DND-41 (cell line): Measurements from ENCODE around the gene ALG11.
A peak's percentile ranks its signal among the peaks of the same experiment; 100 is the strongest.

Experiments used
- ATAC-seq: fragments of 200-7000 bp; cut with Tn5 transposase; 3 replicates; pipeline ENCODE4 v1.9.1; 2021; ENCODE audit warnings: low read depth; ENCODE audit not compliant: insufficient read depth
- DNase-seq: peaks from one replicate; pipeline ENCODE4 v3.0.0-alpha.2; 2020
- H2AFZ ChIP-seq: 2 replicates; pipeline ENCODE4 v1.6.0; 2012; ENCODE audit warnings: low read depth, low read length
- H3K27ac ChIP-seq: 2 replicates; pipeline ENCODE4 v1.5.1; 2012; ENCODE audit warnings: low read length, inconsistent platforms
- H3K27me3 ChIP-seq: fragments of 200-600 bp; sonication (generic); 2 replicates; pipeline ENCODE4 v1.6.0; 2012; ENCODE audit warnings: low read length, mild to moderate bottlenecking, inconsistent platforms; ENCODE audit not compliant: insufficient read depth, poor library complexity
- H3K36me3 ChIP-seq: 2 replicates; pipeline ENCODE4 v1.5.1; 2012; ENCODE audit warnings: low read length, inconsistent platforms; ENCODE audit not compliant: insufficient read depth
- H3K4me1 ChIP-seq: 2 replicates; pipeline ENCODE4 v1.5.1; 2012; ENCODE audit warnings: mild to moderate bottlenecking, low read length; ENCODE audit not compliant: insufficient read depth
- H3K4me2 ChIP-seq: 2 replicates; pipeline ENCODE4 v1.6.0; 2012; ENCODE audit warnings: mild to moderate bottlenecking, moderate library complexity, low read length, inconsistent platforms; ENCODE audit not compliant: insufficient read depth
- H3K4me3 ChIP-seq, 2 experiments: fragments of 200-600 bp in 1 of 2; shearing (Covaris generic) in 1 of 2; 2 replicates each; pipeline ENCODE4 v1.5.1; 2012 to 2016; ENCODE audit warnings: inconsistent platforms in 2 of 2, low read length in 2 of 2, mild to moderate bottlenecking in 2 of 2, low read depth in 1 of 2, moderate library complexity in 1 of 2
- H3K79me2 ChIP-seq: 2 replicates; pipeline ENCODE4 v1.6.0; 2012; ENCODE audit warnings: low read length, inconsistent platforms; ENCODE audit not compliant: insufficient read depth
- H3K9ac ChIP-seq: 2 replicates; pipeline ENCODE4 v1.6.0; 2012; ENCODE audit warnings: low read depth, mild to moderate bottlenecking, inconsistent platforms, low read length, moderate library complexity
- H3K9me3 ChIP-seq: 2 replicates; pipeline ENCODE4 v1.5.1; 2012; ENCODE audit warnings: low read length, moderate library complexity, mild to moderate bottlenecking, inconsistent platforms; ENCODE audit not compliant: insufficient read depth, severe bottlenecking
- H4K20me1 ChIP-seq: 2 replicates; pipeline ENCODE4 v1.6.0; 2012; ENCODE audit warnings: low read length; ENCODE audit not compliant: insufficient read depth
- EZH2 ChIP-seq: IDR thresholded peaks from 3 replicates; pipeline ENCODE4 v1.6.1; 2012; ENCODE audit warnings: borderline replicate concordance, low read depth, mild to moderate bottlenecking, moderate library complexity, low read length, inconsistent platforms; ENCODE audit not compliant: severe bottlenecking
- TF ChIP-seq, protein P1 (sequence below): IDR thresholded peaks from 2 replicates; pipeline ENCODE4 v1.5.1; 2012; ENCODE audit warnings: borderline replicate concordance, low read length, moderate library complexity, mild to moderate bottlenecking; ENCODE audit not compliant: poor library complexity, severe bottlenecking; ENCODE audit errors: extremely low read depth

ALG11 gene

DNA sequence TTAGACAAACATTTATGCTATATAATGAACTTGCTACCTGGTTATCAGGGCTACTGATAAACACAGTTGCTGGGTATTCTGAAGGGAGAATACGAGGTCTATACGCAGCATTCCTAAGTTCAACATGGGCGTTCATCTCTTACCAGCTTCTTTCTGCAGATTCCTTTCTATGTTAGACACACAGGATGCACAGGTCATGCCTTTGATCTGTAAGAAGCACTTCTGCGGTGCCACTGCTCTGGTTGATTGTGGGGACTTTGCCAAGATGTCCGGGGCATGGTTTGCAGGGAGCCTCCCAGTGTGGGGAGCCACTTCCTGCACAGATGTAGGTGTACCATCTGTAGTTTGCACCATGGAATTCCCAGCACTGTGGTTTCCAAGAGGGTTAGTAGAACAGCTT lies 41.8 kb upstream of the ALG11 start:
- no peak overlapping the region for H3K9ac ChIP-seq
- no peak overlapping the region; the same call in 1 of the 2 replicates for H3K4me2 ChIP-seq
- TF ChIP-seq, protein P1, sequence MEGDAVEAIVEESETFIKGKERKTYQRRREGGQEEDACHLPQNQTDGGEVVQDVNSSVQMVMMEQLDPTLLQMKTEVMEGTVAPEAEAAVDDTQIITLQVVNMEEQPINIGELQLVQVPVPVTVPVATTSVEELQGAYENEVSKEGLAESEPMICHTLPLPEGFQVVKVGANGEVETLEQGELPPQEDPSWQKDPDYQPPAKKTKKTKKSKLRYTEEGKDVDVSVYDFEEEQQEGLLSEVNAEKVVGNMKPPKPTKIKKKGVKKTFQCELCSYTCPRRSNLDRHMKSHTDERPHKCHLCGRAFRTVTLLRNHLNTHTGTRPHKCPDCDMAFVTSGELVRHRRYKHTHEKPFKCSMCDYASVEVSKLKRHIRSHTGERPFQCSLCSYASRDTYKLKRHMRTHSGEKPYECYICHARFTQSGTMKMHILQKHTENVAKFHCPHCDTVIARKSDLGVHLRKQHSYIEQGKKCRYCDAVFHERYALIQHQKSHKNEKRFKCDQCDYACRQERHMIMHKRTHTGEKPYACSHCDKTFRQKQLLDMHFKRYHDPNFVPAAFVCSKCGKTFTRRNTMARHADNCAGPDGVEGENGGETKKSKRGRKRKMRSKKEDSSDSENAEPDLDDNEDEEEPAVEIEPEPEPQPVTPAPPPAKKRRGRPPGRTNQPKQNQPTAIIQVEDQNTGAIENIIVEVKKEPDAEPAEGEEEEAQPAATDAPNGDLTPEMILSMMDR, result no peak
- TF ChIP-seq EZH2, result no peak
- no peak overlapping the region for H3K4me3 ChIP-seq
- ATAC-seq, result peak; percentile 94
- no peaks in the 10 kb centered on the region for H3K36me3 ChIP-seq
- no peak overlapping the region for H2AFZ ChIP-seq
- peaks cover 2% of the 10 kb centered on the region for H3K27me3 ChIP-seq
- DNase-seq, result peak; percentile 58
- H3K4me1 ChIP-seq, result peaks cover 10% of the 10 kb centered on the region
- no peak overlapping the region for H3K27ac ChIP-seq
- H4K20me1 ChIP-seq, result no peaks in the 10 kb centered on the region
- no peaks in the 10 kb centered on the region for H3K79me2 ChIP-seq
- H3K9me3 ChIP-seq, result no peaks in the 10 kb centered on the region

DNA sequence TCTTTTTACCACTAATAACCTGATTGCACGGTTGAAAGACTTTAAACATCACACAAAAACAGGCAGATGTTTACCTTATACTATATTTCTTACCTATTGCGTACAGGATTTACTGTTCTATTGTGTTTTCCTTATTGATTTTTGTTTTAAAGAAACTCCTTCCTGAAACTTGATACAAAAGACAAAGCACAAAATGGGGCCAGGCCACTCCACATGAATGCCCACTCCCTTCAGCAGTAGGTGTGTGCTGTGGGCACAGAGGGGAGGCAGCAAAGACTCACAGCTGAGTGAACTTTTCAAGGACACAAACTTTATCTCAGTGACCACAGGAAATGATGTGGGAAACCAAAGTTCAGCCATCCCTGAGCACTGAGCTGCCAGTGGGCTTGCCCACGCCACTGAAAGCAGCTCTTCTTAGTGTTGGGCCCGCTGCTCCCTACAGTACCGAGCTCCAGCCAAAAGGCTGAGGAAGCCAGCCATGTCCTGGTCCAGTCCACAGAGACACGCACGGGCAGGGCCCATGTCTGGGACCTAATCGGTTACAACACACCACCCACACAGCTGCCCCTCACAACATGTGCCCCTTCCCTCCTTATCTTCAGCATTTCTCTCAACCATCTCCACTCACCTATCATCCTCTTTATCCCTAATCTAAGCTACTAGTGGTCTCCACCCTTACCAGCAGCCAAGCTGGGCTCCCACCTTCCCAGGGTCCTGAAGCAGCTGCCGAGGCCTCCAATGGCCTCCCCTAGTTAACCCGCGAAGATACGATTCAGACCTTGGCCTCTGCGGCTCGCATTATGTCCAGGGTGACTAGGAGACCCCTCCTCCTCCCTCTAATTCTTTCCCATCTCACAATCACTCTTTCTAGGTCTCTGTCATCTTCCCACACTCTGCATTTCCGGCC lies 40.4 kb upstream of the ALG11 start:
- no peak overlapping the region for H3K27ac ChIP-seq
- no peak for TF ChIP-seq EZH2
- TF ChIP-seq, protein P1, result no peak
- no peak for ATAC-seq
- peaks cover 10% of the 10 kb centered on the region for H3K4me1 ChIP-seq
- H4K20me1 ChIP-seq, result no peaks in the 10 kb centered on the region
- no peak overlapping the region for H3K4me2 ChIP-seq
- H3K36me3 ChIP-seq, result no peaks in the 10 kb centered on the region
- H3K79me2 ChIP-seq, result no peaks in the 10 kb centered on the region
- no peak overlapping the region for H3K9ac ChIP-seq
- no peak overlapping the region for H3K4me3 ChIP-seq
- no peaks in the 10 kb centered on the region for H3K9me3 ChIP-seq
- no peaks in the 10 kb centered on the region for H3K27me3 ChIP-seq
- DNase-seq, result no peak
- no peak overlapping the region for H2AFZ ChIP-seq

DNA sequence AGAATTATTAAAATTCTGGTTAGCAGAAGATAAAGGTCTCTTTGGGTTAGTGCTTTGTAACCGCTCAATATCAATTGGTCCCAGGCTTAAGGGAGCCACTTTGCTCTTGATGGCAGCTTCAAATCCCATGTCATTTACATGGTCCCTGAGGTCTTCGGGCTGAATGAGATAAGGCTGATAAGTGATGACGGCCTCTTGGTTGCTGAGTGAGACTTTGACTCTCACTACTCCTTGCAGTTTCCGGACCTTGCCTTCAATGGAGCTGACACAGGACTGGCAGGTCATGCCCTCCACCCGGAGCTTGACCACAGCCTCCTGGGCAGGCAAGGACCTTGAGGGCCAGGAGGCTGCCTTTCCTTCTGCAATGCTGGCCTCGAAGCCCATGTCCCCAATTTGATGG lies 37.7 kb upstream of the ALG11 start:
- DNase-seq (no peak), ATAC-seq (no peak)
- no peak overlapping the region for H3K27ac ChIP-seq
- H3K9ac ChIP-seq, result no peak overlapping the region
- no peaks in the 10 kb centered on the region for H3K9me3 ChIP-seq
- no peak overlapping the region for H3K4me3 ChIP-seq
- H2AFZ ChIP-seq, result no peak overlapping the region
- no peaks in the 10 kb centered on the region for H4K20me1 ChIP-seq
- H3K4me1 ChIP-seq, result peaks cover 10% of the 10 kb centered on the region
- H3K4me2 ChIP-seq, result no peak overlapping the region
- TF ChIP-seq, protein P1, result no peak
- TF ChIP-seq EZH2, result no peak
- H3K27me3 ChIP-seq, result no peaks in the 10 kb centered on the region
- H3K79me2 ChIP-seq, result no peaks in the 10 kb centered on the region
- H3K36me3 ChIP-seq, result no peaks in the 10 kb centered on the region
